Astrocyte of the cerebellum (primary cell): ENCODE measurements around the gene CEMIP.

ENCODE experiments used
- DNase-seq: peaks from one replicate; pipeline ENCODE4 v3.0.0-alpha.2; 2011; ENCODE audit warnings: low read depth
- H3K4me3 ChIP-seq: 2 replicates; pipeline ENCODE4 v1.5.1; 2011; ENCODE audit warnings: mild to moderate bottlenecking, low read depth, low read length, moderate library complexity
- CTCF ChIP-seq: IDR thresholded peaks from 2 replicates; pipeline ENCODE4 v1.5.1; 2012; ENCODE audit warnings: low read length, low read depth, moderate library complexity, mild to moderate bottlenecking; ENCODE audit errors: missing control alignments
- in situ Hi-C: cut with HindIII; loops from 2 replicates; pipeline ENCODE4 v1.10.0; 2017; ENCODE audit warnings: low sequenced_read_pairs

CEMIP gene

GRCh38 chr15:80925597-80926059 is 146.5 kb downstream of the CEMIP start:
- peak; percentile 63 for DNase-seq
- TF ChIP-seq CTCF: no peak
- H3K4me3 ChIP-seq: no peak overlapping the region
- in situ Hi-C loops: no loop called here

GRCh38 chr15:80926126-80926525 is 147.0 kb downstream of the CEMIP start:
- in situ Hi-C loops: no loop called here
- no peak overlapping the region for H3K4me3 ChIP-seq
- TF ChIP-seq CTCF: no peak
- DNase-seq: no peak

GRCh38 chr15:80929225-80929624 is 150.1 kb downstream of the CEMIP start:
- TF ChIP-seq CTCF: no peak
- peak; percentile 36 for DNase-seq
- no peak overlapping the region for H3K4me3 ChIP-seq
- in situ Hi-C loops: no loop called here

GRCh38 chr15:80929689-80930088 is 150.5 kb downstream of the CEMIP start:
- in situ Hi-C loops: no loop called here
- TF ChIP-seq CTCF: no peak
- DNase-seq: no peak
- no peak overlapping the region for H3K4me3 ChIP-seq

- DNase-seq: no peak
- in situ Hi-C loops: no loop called here
- TF ChIP-seq CTCF: no peak
- no peak overlapping the region for H3K4me3 ChIP-seq
Measured at GRCh38 chr15:80931191-80931590, 152.0 kb downstream of the CEMIP start.

- in situ Hi-C loops: no loop called here
- no peak for DNase-seq
- no peak for TF ChIP-seq CTCF
- no peak overlapping the region for H3K4me3 ChIP-seq
Measured at GRCh38 chr15:80931721-80932512, 152.7 kb downstream of the CEMIP start.
